Thyroid gland (tissue), 4 donors: Measurements from ENCODE around the gene CAMK1D.

Experiments
- CTCF ChIP-seq, 6 experiments: fragments of 200-600 bp in 3 of 6; fragments of 450-650 bp in 3 of 6; sonication (generic) in 3 of 6; IDR thresholded peaks; one replicate each; pipeline ENCODE4 v1.5.1; 2016 to 2019; ENCODE audit warnings: antibody characterized with exemption in 6 of 6, mild to moderate bottlenecking in 2 of 6, inconsistent platforms in 1 of 6, moderate library complexity in 1 of 6
- POLR2A ChIP-seq, 2 donors: fragments of 450-650 bp; IDR thresholded peaks; one replicate each; pipeline ENCODE4 v1.6.1; 2017; ENCODE audit warnings: antibody characterized with exemption in 2 of 2, mild to moderate bottlenecking in 2 of 2, moderate library complexity in 1 of 2

GRCh38 chr10:12391206-12391605, 41.9 kb downstream of the CAMK1D start:
- no peak for TF ChIP-seq CTCF (IDR thresholded peaks at IDR 0.05)
- no peak for TF ChIP-seq POLR2A (IDR thresholded peaks at IDR 0.05)
